Hepatocyte (in vitro differentiated cells): ENCODE measurements around the gene CCDC60. TPM values are rescaled to one million over a fixed set of nuclear protein-coding genes. Genes with fewer than 3 reads are reported as not detected.

ENCODE experiments used
- DNase-seq: peaks from one replicate; pipeline ENCODE4 v3.0.0-alpha.2; 2016; ENCODE audit warnings: low spot score
- H2AFZ ChIP-seq: fragments of 200-600 bp; sonication (generic); 2 replicates; pipeline ENCODE4 v1.6.0; 2016; ENCODE audit warnings: antibody characterized with exemption, mild to moderate bottlenecking
- H3K27ac ChIP-seq: fragments of 200-600 bp; sonication (generic); 2 replicates; pipeline ENCODE4 v1.5.1; 2016; ENCODE audit warnings: mild to moderate bottlenecking
- H3K27me3 ChIP-seq: fragments of 200-600 bp; sonication (generic); 2 replicates; pipeline ENCODE4 v1.6.1; 2016
- H3K36me3 ChIP-seq: fragments of 200-600 bp; sonication (generic); replicated peaks from 2 replicates; pipeline ENCODE4 v1.5.1; 2016; ENCODE audit warnings: low read depth; ENCODE audit not compliant: insufficient read depth
- H3K4me1 ChIP-seq: fragments of 200-600 bp; sonication (generic); 2 replicates; pipeline ENCODE4 v1.5.1; 2016; ENCODE audit warnings: mild to moderate bottlenecking, moderate library complexity; ENCODE audit not compliant: insufficient read depth
- H3K4me2 ChIP-seq: fragments of 200-600 bp; sonication (generic); 2 replicates; pipeline ENCODE4 v1.6.0; 2016
- H3K4me3 ChIP-seq: fragments of 200-600 bp; sonication (generic); 2 replicates; pipeline ENCODE4 v1.5.1; 2016; ENCODE audit warnings: mild to moderate bottlenecking
- H3K79me2 ChIP-seq: fragments of 200-600 bp; sonication (generic); 2 replicates; pipeline ENCODE4 v1.6.0; 2017; ENCODE audit warnings: mild to moderate bottlenecking
- H3K9me2 ChIP-seq: fragments of 200-600 bp; sonication (generic); replicated peaks from 2 replicates; pipeline ENCODE4 v1.6.0; 2017; ENCODE audit warnings: mild to moderate bottlenecking; ENCODE audit not compliant: insufficient read depth
- H3K9me3 ChIP-seq: fragments of 200-600 bp; sonication (generic); 2 replicates; pipeline ENCODE4 v1.5.1; 2016; ENCODE audit warnings: low read depth, mild to moderate bottlenecking
- H4K20me1 ChIP-seq: fragments of 200-600 bp; sonication (generic); 2 replicates; pipeline ENCODE4 v1.6.0; 2016; ENCODE audit warnings: mild to moderate bottlenecking; ENCODE audit not compliant: insufficient read depth, poor library complexity, severe bottlenecking
- CTCF ChIP-seq: fragments of 200-600 bp; sonication (generic); IDR thresholded peaks from 2 replicates; pipeline ENCODE4 v1.5.1; 2016; ENCODE audit warnings: antibody characterized with exemption, mild to moderate bottlenecking; ENCODE audit not compliant: poor library complexity
- EZH2 ChIP-seq: fragments of 200-600 bp; sonication (generic); IDR thresholded peaks from 2 replicates; pipeline ENCODE4 v1.6.1; 2016; ENCODE audit warnings: antibody characterized with exemption, mild to moderate bottlenecking, borderline replicate concordance
- EZH2phosphoT487 ChIP-seq: fragments of 200-600 bp; sonication (generic); IDR thresholded peaks from one replicate; pipeline ENCODE4 v1.6.1; 2018; ENCODE audit warnings: antibody characterized with exemption, mild to moderate bottlenecking, low read depth, moderate library complexity; ENCODE audit not compliant: unreplicated experiment, severe bottlenecking
- WGBS: methylation state at CpG from one replicate; pipeline ENCODE4 v1.1.6; 2016; ENCODE audit warnings: low lambda C conversion rate; ENCODE audit errors: missing lambda C conversion rate; 5-methylcytosine and 5-hydroxymethylcytosine counted together
- polyA plus RNA-seq: library from polyadenylated mRNA; unstranded; fragments of >200 nt; fragmentation: Nextera tagmentation; extraction: Ambion mirVana; gene quantifications from 2 replicates; pipeline ENCODE4 v1.2.1, GENCODE V29; 2016
- total RNA-seq: library from RNA; depleted of rRNA; stranded (reverse); fragments of >200 nt; gene quantifications from 2 replicates; pipeline ENCODE4 v1.2.3, GENCODE V29; 2014

CCDC60 gene
- total and polyA plus RNA-seq, 2 experiments from 2014 or later, result 0.47 TPM; not detected in 1

GRCh38 chr12:119589097-119589496, 254.6 kb downstream of the CCDC60 start:
- no peak overlapping the region for H2AFZ ChIP-seq
- 76% methylated on average over 1 of the region's 1 CpG for WGBS
- no peaks in the 10 kb centered on the region for H4K20me1 ChIP-seq
- H3K79me2 ChIP-seq, result no peaks in the 10 kb centered on the region
- H3K9me3 ChIP-seq, result no peaks in the 10 kb centered on the region
- no peaks in the 10 kb centered on the region for H3K4me1 ChIP-seq
- H3K4me2 ChIP-seq, result no peak overlapping the region
- H3K4me3 ChIP-seq, result no peak overlapping the region
- DNase-seq, result no peak
- TF ChIP-seq EZH2phosphoT487 (no peak), CTCF (no peak), EZH2 (no peak)
- H3K36me3 ChIP-seq, result no peaks in the 10 kb centered on the region
- H3K27me3 ChIP-seq, result peaks cover 51% of the 10 kb centered on the region
- no peaks in the 10 kb centered on the region for H3K9me2 ChIP-seq
- no peak overlapping the region for H3K27ac ChIP-seq

GRCh38 chr12:119589634-119590033, 255.1 kb downstream of the CCDC60 start:
- Histone ChIP-seq H3K4me1 (no peaks in the 10 kb centered on the region), H3K27ac (no peak overlapping the region), H3K79me2 (no peaks in the 10 kb centered on the region), H4K20me1 (no peaks in the 10 kb centered on the region), H2AFZ (no peak overlapping the region), H3K4me3 (no peak overlapping the region), H3K36me3 (no peaks in the 10 kb centered on the region), H3K4me2 (no peak overlapping the region), H3K27me3 (peaks cover 57% of the 10 kb centered on the region), H3K9me3 (no peaks in the 10 kb centered on the region), H3K9me2 (no peaks in the 10 kb centered on the region)
- WGBS, result 87% methylated on average over 4 of the region's 4 CpGs
- no peak for TF ChIP-seq EZH2
- no peak for TF ChIP-seq EZH2phosphoT487
- no peak for TF ChIP-seq CTCF
- no peak for DNase-seq

Other genes with a start within 250 kb of the CCDC60 start
- 28.5 and 29.7 TPM in 2 replicates for gene HSPB8, start 155.8 kb upstream of the CCDC60 start, total RNA-seq
- 39.7 and 45.4 TPM in 2 replicates for gene HSPB8, start 155.8 kb upstream of the CCDC60 start, polyA plus RNA-seq